GM12878 (cell line): ENCODE measurements around the gene SLC27A5. TPM values are rescaled to one million over a fixed set of nuclear protein-coding genes. Genes with fewer than 3 reads are reported as not detected.

Experiments
- ATAC-seq: fragments of 200-7000 bp; cut with Tn5 transposase; 3 replicates; pipeline ENCODE4 v1.9.1; 2020; ENCODE audit warnings: mild to moderate bottlenecking, moderate library complexity
- BruUV-seq: library from RNA; stranded (reverse); fragments of 400-500 nt; replicated peaks from 2 replicates; lab custom pipeline; 2021; lab: Mats Ljungman, UMichigan
- CTCF ChIA-PET: fragments of 300-600 bp; sonication (Branson Sonifier 250); formaldehyde crosslinking; extraction: SDS; loops from one replicate; lab custom pipeline; 2021; ENCODE audit warnings: inconsistent platforms; lab: Yijun Ruan, JAX
- POLR2A ChIA-PET: fragments of 350-600 bp; formaldehyde crosslinking; extraction: SDS; loops from one replicate; lab custom pipeline; 2021; ENCODE audit warnings: inconsistent platforms; lab: Charles Lee
- RAD21 ChIA-PET: fragments of 300-600 bp; sonication (Branson Sonifier 250); formaldehyde crosslinking; loops from one replicate; lab custom pipeline; 2023; ENCODE audit warnings: antibody characterized with exemption; ENCODE audit not compliant: unreplicated experiment; lab: Charles Lee
- SMC1A ChIA-PET: fragments of 300-600 bp; sonication (Branson Sonifier 250); formaldehyde crosslinking; loops from one replicate; lab custom pipeline; 2023; ENCODE audit not compliant: unreplicated experiment, uncharacterized antibody; lab: Charles Lee
- DNase-seq: peaks from one replicate; pipeline ENCODE4 v3.0.0-alpha.2; 2011; ENCODE audit warnings: low read depth, low spot score
- FAIRE-seq: peaks from 3 replicates; lab custom pipeline; 2011; peaks lifted over from hg19 to GRCh38; lab: Jason Lieb, UNC
- H2AFZ ChIP-seq: 2 replicates; pipeline ENCODE4 v1.6.0; 2011; ENCODE audit warnings: low read depth, low read length, control low read depth; ENCODE audit not compliant: control insufficient read depth
- H3K27ac ChIP-seq: 2 replicates; pipeline ENCODE4 v1.5.1; 2011; ENCODE audit warnings: control low read depth; ENCODE audit not compliant: control insufficient read depth, insufficient read depth
- H3K27me3 ChIP-seq, 2 experiments: replicated peaks in 1 of 2; 2 replicates each; pipeline versions ENCODE4 v1.6.0 to v1.6.1; 2011; ENCODE audit warnings: low read length in 1 of 2; ENCODE audit not compliant: control insufficient read depth in 2 of 2, insufficient read depth in 2 of 2
- H3K36me3 ChIP-seq, 2 experiments: 2 replicates each; pipeline ENCODE4 v1.5.1; 2011; ENCODE audit warnings: low read length in 1 of 2; ENCODE audit not compliant: control insufficient read depth in 2 of 2, insufficient read depth in 2 of 2
- H3K4me1 ChIP-seq: 2 replicates; pipeline ENCODE4 v1.6.1; 2011; ENCODE audit warnings: mild to moderate bottlenecking, low read length, moderate library complexity, mixed read lengths; ENCODE audit not compliant: control insufficient read depth, insufficient read depth
- H3K4me2 ChIP-seq: 2 replicates; pipeline ENCODE4 v1.6.0; 2011; ENCODE audit warnings: control low read depth; ENCODE audit not compliant: control insufficient read depth, insufficient read depth
- H3K4me3 ChIP-seq: fragments of 200-600 bp; sonication (generic); 2 replicates; pipeline ENCODE4 v1.5.1; 2016
- H3K79me2 ChIP-seq: 2 replicates; pipeline ENCODE4 v1.6.0; 2011; ENCODE audit warnings: low read length; ENCODE audit not compliant: control insufficient read depth, insufficient read depth
- H3K9ac ChIP-seq: 2 replicates; pipeline ENCODE4 v1.8.0; 2011; ENCODE audit warnings: low read length, control low read depth, mixed read lengths; ENCODE audit not compliant: control insufficient read depth, insufficient read depth
- H3K9me3 ChIP-seq: replicated peaks from 3 replicates; pipeline ENCODE4 v1.5.1; 2011; ENCODE audit warnings: mild to moderate bottlenecking, low read length; ENCODE audit not compliant: control insufficient read depth, insufficient read depth
- H4K20me1 ChIP-seq: 2 replicates; pipeline ENCODE4 v1.6.0; 2011; ENCODE audit not compliant: control insufficient read depth, insufficient read depth
- FOXK2 ChIP-seq: fragments of 450-650 bp; IDR thresholded peaks from 2 replicates; pipeline ENCODE4 v1.6.1; 2017; ENCODE audit warnings: mild to moderate bottlenecking, moderate library complexity
- HCFC1 ChIP-seq: fragments of 150-350 bp; IDR thresholded peaks from 2 replicates; pipeline ENCODE4 v1.6.1; 2014; ENCODE audit warnings: low read length
- MYC ChIP-seq: IDR thresholded peaks from 2 replicates; pipeline ENCODE4 v1.6.1; 2011; ENCODE audit warnings: mild to moderate bottlenecking, low read length, moderate library complexity, inconsistent platforms; ENCODE audit not compliant: insufficient read depth, insufficient replicate concordance, insufficient read length, severe bottlenecking
- NBN ChIP-seq: fragments of 450-650 bp; IDR thresholded peaks from 2 replicates; pipeline ENCODE4 v1.6.1; 2016
- PML ChIP-seq: IDR thresholded peaks from 2 replicates; pipeline ENCODE4 v1.6.1; 2012; ENCODE audit warnings: low read length, inconsistent platforms
- POLR2AphosphoS2 ChIP-seq: IDR thresholded peaks from 2 replicates; pipeline ENCODE4 v1.6.1; 2011; ENCODE audit warnings: low read depth, mild to moderate bottlenecking, low read length, improper control_type of control experiment, moderate library complexity
- POU2F2 ChIP-seq: IDR thresholded peaks from 3 replicates; pipeline ENCODE4 v1.6.1; 2011; ENCODE audit warnings: low read depth, mild to moderate bottlenecking, low read length, borderline replicate concordance
- ZZZ3 ChIP-seq: IDR thresholded peaks from 2 replicates; pipeline ENCODE4 v1.6.1; 2011; ENCODE audit warnings: low read depth; ENCODE audit not compliant: control insufficient read depth, insufficient read length
- WGBS: methylation state at CpG from one replicate; pipeline ENCODE4 v1.1.6; 2016; ENCODE audit warnings: low lambda C conversion rate; ENCODE audit not compliant: insufficient replicate concordance, insufficient coverage; ENCODE audit errors: missing lambda C conversion rate; 5-methylcytosine and 5-hydroxymethylcytosine counted together
- in situ Hi-C: fragments of 300-500 bp; cut with MboI; formaldehyde crosslinking; loops from 9 replicates; pipeline ENCODE4 v1.14.3; 2018; ENCODE audit warnings: mixed read lengths
- intact Hi-C: fragments of 100-400 bp; cut with micrococcal nuclease; formaldehyde crosslinking; loops from one replicate; pipeline ENCODE4 v1.14.2; 2022; ENCODE audit not compliant: unreplicated experiment
- polyA plus RNA-seq, 11 experiments: library from polyadenylated mRNA; depleted of rRNA in 4 of 11; unstranded in 6 of 11; stranded (reverse) in 5 of 11; fragments of >200 nt; fragmentation: Nextera tagmentation in 4 of 11; fragmentation: Illumina TruSeq in 1 of 11; extraction: Ambion mirVana in 4 of 11; extraction: Trizol in 1 of 11; gene quantifications; 1 replicate in 1 of 11; 2 replicates in 10 of 11; pipeline versions ENCODE4 v1.2.1 to v1.2.3, GENCODE V29; 2011 to 2016; ENCODE audit warnings: inconsistent platforms in 2 of 11, missing spikeins in 2 of 11, low read depth in 1 of 11
- total RNA-seq, 4 experiments: library from RNA; depleted of rRNA in 3 of 4; stranded (reverse); fragments of >200 nt in 3 of 4; fragmentation: Illumina TruSeq in 1 of 4; extraction: Trizol in 1 of 4; gene quantifications; 2 replicates each; pipeline versions ENCODE4 v1.2.1 to v1.2.3, GENCODE V29; 2013 to 2021

SLC27A5 gene
- total and polyA plus RNA-seq, 10 of the 15 experiments (the other 5 are each of a cell fraction or from before 2014, with no cell fraction given): 21.2 to 127 (median 31.8) TPM

- RAD21 ChIA-PET: interaction anchor here (1.0 kb wide), 1 partner anchor 12 kb away, joined by 9 read pairs; no protein-coding TSS in a partner anchor
- TF ChIP-seq PML: peak; percentile 3; the same call in 1 of the 2 replicates
- no peak for TF ChIP-seq HCFC1
- TF ChIP-seq NBN: 0 out of 2 replicates have a peak, but pooled peaks have one; percentile 16
- 0 out of 2 replicates have a peak, but pooled peaks have one; percentile 2 for TF ChIP-seq POLR2AphosphoS2
- peak; percentile 48 for TF ChIP-seq MYC
- TF ChIP-seq ZZZ3: no peak
- no peak for TF ChIP-seq POU2F2
- TF ChIP-seq FOXK2: no peak
- Histone ChIP-seq H3K9me3 (no peaks in the 10 kb centered on the region), H3K27me3 (no peaks in the 10 kb centered on the region), H3K27ac (peak overlapping the region; percentile 81), H2AFZ (peak overlapping the region; percentile 81), H3K4me2 (peak overlapping the region; percentile 89), H3K36me3 (peaks cover 5 to 7% of the 10 kb centered on the region in 2 experiments), H4K20me1 (no peaks in the 10 kb centered on the region), H3K79me2 (no peaks in the 10 kb centered on the region; the same call in 1 of the 2 replicates), H3K4me1 (peaks cover 21% of the 10 kb centered on the region), H3K9ac (peak overlapping the region; percentile 82), H3K4me3 (peak overlapping the region; percentile 50)
- DNase-seq (no peak), FAIRE-seq (no peak), ATAC-seq (peak; percentile 3)
- 3% methylated on average over 27 of the region's 27 CpGs for WGBS
- intact Hi-C loops (loop anchor here (1.0 kb wide), 1 partner anchor 43 kb away; the partner anchor contains the start of gene ZBTB45), in situ Hi-C loops (no loop called here)
- POLR2A ChIA-PET: interaction anchor here (1.4 kb wide), 1 partner anchor 12 kb away, joined by 5 read pairs; no protein-coding TSS in a partner anchor
- CTCF ChIA-PET: no interaction called here
- SMC1A ChIA-PET: interaction anchor here (1.5 kb wide), 1 partner anchor 11 kb away, joined by 4 read pairs; no protein-coding TSS in a partner anchor
- BruUV-seq: no TSS peak
These were observed 35.2 kb downstream of the SLC27A5 start for GRCh38 chr19:58476498-58477015.
